ENCODE data around the gene ESPN.

ESPN gene

DNA sequence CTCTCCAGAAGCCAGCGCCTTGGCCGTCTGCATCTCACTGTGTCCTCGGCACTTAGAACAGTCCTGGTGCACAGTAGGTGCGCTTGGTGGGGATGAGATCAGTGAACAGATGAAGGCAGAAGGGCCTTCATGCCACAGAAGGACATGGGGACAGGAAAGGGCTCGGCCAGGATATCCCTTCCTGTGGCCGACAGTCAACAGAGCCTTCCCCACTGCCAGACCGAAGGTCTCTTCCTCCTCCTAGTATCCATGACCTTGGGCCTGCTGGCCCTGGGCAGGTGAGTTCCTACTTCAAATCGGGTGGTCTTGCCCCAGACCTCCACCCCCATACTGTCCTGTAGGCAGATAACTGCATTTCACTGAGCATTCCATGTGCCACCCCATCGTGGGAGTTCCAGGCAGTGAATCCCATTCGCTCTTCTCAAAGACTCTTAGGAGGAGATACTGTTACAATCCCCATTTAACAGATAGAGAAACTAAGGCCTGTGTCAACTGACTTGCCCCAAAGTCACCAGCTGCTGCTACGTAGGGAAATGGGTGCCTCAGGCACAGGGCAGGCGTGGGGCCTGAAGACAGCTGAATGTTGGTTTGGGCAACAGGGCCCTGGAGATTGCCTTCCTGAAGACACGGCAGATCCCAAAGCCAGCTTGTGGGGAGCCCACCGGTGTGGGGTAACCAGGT lies 63.4 kb downstream of the ESPN start:
- Histone ChIP-seq H3K27me3 (peaks cover 0 to 49% of the 10 kb centered on the region in 2 donors), H3K4me3 (no peak overlapping the region), H3K27ac (no peak overlapping the region)

DNA sequence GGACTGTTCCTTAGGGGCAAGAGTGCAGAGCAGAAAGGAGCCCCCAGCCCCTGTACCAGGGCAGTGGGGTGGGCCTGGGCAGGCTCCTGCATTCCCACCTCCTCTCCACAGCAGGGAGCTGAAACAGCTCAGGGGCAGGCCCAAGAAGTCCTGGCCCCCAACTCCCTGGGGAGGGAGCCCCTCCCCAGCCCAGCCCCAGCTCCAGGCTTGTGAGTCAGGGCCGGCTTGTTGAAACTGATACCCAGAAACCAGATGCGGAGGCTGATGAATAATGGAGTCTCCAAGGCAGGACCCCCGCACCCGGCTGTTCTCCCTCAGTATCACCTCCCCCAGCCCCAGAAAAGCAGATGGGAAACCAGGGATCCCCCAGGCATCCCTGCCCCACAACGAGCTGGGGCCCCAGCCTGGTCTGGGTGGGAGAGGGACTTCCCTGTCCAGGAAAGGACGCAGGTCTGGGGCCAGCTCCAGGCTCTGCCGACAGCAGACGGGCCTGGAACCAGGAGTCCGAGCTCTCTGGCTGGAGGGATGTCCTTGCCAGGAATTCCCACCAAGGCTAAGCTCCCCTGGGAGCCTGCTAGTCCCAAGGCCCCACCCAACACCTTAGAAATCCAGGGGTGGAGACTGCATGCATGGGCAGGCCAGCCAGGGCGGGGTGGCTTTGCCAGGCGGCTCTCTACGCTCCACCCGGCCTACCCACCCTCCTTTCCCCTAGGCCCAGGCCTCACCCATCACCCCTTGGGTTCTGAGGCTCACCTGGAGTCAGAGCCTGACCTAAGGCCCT lies 64.2 kb downstream of the ESPN start:
- no peaks in the 10 kb centered on the region for H3K36me3 ChIP-seq
- no peaks in the 10 kb centered on the region for H3K9me3 ChIP-seq
- peaks cover 5 to 48% (median 32%) of the 10 kb centered on the region in 4 donors for H3K4me1 ChIP-seq
- no peak for DNase-seq
- H3K4me3 ChIP-seq, result no peak overlapping the region
- TF ChIP-seq, protein P1, sequence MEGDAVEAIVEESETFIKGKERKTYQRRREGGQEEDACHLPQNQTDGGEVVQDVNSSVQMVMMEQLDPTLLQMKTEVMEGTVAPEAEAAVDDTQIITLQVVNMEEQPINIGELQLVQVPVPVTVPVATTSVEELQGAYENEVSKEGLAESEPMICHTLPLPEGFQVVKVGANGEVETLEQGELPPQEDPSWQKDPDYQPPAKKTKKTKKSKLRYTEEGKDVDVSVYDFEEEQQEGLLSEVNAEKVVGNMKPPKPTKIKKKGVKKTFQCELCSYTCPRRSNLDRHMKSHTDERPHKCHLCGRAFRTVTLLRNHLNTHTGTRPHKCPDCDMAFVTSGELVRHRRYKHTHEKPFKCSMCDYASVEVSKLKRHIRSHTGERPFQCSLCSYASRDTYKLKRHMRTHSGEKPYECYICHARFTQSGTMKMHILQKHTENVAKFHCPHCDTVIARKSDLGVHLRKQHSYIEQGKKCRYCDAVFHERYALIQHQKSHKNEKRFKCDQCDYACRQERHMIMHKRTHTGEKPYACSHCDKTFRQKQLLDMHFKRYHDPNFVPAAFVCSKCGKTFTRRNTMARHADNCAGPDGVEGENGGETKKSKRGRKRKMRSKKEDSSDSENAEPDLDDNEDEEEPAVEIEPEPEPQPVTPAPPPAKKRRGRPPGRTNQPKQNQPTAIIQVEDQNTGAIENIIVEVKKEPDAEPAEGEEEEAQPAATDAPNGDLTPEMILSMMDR (IDR thresholded peaks at IDR 0.05), result no peak
- intact Hi-C loops (cut with DNase I; ENCODE audit: low total_unique reads), result loop anchor here (5.0 to 10.0 kb wide), 2 partner anchors 66 to 159 kb away; partner anchors contain the start of genes NOL9 and TAS1R1
- H3K27me3 ChIP-seq, result peaks cover 0 to 46% of the 10 kb centered on the region in 2 donors
- no peak overlapping the region for H3K27ac ChIP-seq

More for the DNA sequence above, 63.4 kb downstream of the ESPN start:
- H3K4me1 ChIP-seq, result peaks cover 5 to 48% (median 32%) of the 10 kb centered on the region in 4 donors
- intact Hi-C loops (cut with DNase I; ENCODE audit: low total_unique reads), result loop anchor here (5.0 to 10.0 kb wide), 2 partner anchors 67 to 159 kb away; partner anchors contain the start of genes NOL9 and TAS1R1
- TF ChIP-seq, protein P1 (IDR thresholded peaks at IDR 0.05), result no peak
- no peak for DNase-seq
- H3K36me3 ChIP-seq, result no peaks in the 10 kb centered on the region
- H3K9me3 ChIP-seq, result no peaks in the 10 kb centered on the region

DNA sequence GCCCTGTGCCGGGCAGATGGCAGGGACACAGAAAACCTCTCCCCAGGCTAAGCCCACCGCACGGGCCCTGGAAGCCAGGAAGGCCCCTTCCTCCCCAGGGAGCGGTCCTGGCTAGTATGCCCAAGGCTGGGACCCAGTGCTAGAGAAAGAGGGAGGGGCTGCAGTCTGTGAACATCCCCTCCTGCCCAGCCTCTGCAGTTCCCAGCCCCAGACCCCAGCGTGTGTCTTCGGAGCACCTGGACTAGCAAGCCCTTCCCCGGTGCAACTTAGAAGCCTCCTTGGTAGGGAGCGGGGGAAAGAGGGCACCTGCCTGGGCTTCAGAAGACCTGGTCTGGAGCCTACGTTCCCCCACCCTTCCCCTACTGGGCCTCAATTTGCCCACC lies 64.8 kb downstream of the ESPN start:
- intact Hi-C loops (cut with DNase I; ENCODE audit: low total_unique reads), result loop anchor here (5.0 to 10.0 kb wide), 2 partner anchors 65 to 158 kb away; partner anchors contain the start of genes NOL9 and TAS1R1
- peaks cover 5 to 48% (median 32%) of the 10 kb centered on the region in 4 donors for H3K4me1 ChIP-seq
- no peak overlapping the region for H3K27ac ChIP-seq
- TF ChIP-seq, protein P1 (IDR thresholded peaks at IDR 0.05), result no peak
- no peaks in the 10 kb centered on the region for H3K36me3 ChIP-seq
- no peak overlapping the region for H3K4me3 ChIP-seq
- H3K9me3 ChIP-seq, result no peaks in the 10 kb centered on the region
- H3K27me3 ChIP-seq, result peaks cover 0 to 40% of the 10 kb centered on the region in 2 donors
- no peak for DNase-seq

DNA sequence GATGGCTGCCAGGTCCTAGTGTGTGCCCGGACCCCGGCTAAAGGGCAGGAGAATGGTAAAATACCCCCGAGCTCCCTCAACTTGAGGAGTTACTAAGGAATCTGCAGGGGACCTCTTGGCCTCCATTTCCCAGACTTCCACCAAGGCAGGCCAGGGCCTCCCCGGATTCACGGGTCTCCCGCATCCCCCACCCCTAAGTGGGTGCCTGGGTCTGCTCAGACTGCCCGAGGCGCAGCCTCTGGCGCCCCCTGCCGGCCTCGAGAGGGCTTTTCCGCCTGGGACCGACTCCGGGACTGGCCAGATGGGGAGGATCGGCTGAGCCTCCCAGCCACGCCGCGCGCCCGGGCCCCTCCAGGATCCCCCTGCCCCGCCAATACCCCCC lies 65.2 kb downstream of the ESPN start:
- peaks cover 5 to 47% (median 31%) of the 10 kb centered on the region in 4 donors for H3K4me1 ChIP-seq
- TF ChIP-seq, protein P1 (IDR thresholded peaks at IDR 0.05), result peak; percentile 65 to 90
- no peaks in the 10 kb centered on the region for H3K9me3 ChIP-seq
- H3K27ac ChIP-seq, result no peak overlapping the region
- peak overlapping the region; percentile 48 to 53 for H3K4me3 ChIP-seq
- peak; percentile 42 to 80 for DNase-seq
- H3K27me3 ChIP-seq, result peaks cover 0 to 36% of the 10 kb centered on the region in 2 donors
- intact Hi-C loops (cut with DNase I; ENCODE audit: low total_unique reads), result loop anchor here (5.0 to 10.0 kb wide), 2 partner anchors 65 to 158 kb away; partner anchors contain the start of genes NOL9 and TAS1R1
- H3K36me3 ChIP-seq, result no peaks in the 10 kb centered on the region

DNA sequence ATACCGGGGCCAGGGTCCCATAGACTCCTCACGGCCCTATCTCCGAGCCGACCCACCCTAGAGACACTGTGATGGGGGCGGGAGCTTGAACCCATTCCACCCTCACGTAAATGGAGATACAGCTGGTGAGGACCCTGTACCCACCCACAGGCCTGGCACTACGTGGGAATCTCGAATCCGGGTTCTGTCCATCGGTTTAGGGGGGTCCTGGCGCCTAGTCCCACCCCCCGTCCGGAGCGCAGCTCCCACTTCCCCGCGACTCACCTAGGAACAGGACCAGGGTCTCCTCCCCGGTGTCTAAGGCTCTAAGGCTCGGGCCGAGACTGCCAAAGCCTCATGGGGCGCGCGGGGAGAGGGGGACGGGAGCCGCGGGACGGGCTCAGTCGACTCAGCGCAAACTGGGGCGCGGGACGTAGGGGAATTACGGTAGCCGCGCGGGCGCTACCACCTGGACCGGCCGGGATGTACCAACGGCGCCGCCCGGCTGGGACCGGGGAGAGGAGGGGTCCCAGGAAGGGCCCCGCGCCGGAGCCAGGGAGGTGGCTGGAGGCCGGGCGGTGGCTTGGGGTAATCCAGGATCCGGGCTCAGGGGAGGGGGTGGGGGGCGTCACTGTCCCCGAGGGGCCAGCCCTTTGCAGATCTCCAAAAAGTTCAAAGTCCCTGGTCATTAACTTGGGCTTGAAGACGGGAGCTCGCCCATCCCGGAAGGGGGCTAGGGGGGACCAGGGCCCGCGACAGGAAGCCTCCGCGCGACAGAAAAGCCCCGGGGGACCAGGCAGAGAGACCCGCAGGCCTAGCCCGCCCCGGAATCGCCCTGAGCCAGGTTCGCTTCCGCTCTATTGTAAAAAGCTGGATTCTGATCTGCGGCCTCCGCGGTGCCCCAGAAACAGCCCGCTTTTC lies 65.9 kb downstream of the ESPN start:
- Histone ChIP-seq H3K27me3 (peaks cover 0 to 29% of the 10 kb centered on the region in 2 donors), H3K9me3 (no peaks in the 10 kb centered on the region), H3K4me1 (peaks cover 5 to 40% (median 26%) of the 10 kb centered on the region in 4 donors), H3K4me3 (peak overlapping the region; percentile 48 to 53), H3K36me3 (no peaks in the 10 kb centered on the region), H3K27ac (peak overlapping the region in 1 of 2 donors; percentile 32)
- TF ChIP-seq, protein P1 (IDR thresholded peaks at IDR 0.05), result no peak
- DNase-seq, result no peak
- intact Hi-C loops (cut with DNase I; ENCODE audit: low total_unique reads), result no loop called here
